Uterus (tissue), 4 donors: ENCODE measurements around the gene PPP1R8. TPM values are rescaled to one million over a fixed set of nuclear protein-coding genes. Genes with fewer than 3 reads are reported as not detected.
A peak's percentile ranks its signal among the peaks of the same experiment; 100 is the strongest.

Experiments
- DNase-seq, 2 donors: peaks; one replicate each; pipeline ENCODE4 v3.0.0-alpha.2; 2019 to 2020
- H3K27ac ChIP-seq, 2 donors: fragments of 200-600 bp; sonication (generic); 1 replicate in 1 of 2; 2 replicates in 1 of 2; pipeline ENCODE4 v1.5.1; 2016 to 2018
- H3K27me3 ChIP-seq, 2 donors: fragments of 200-600 bp; sonication (generic); one replicate each; pipeline ENCODE4 v1.5.1; 2018 to 2019; ENCODE audit warnings: control low read depth in 1 of 2
- H3K36me3 ChIP-seq, 2 donors: fragments of 200-600 bp; sonication (generic); one replicate each; pipeline ENCODE4 v1.5.1; 2019; ENCODE audit warnings: control low read depth in 1 of 2
- H3K4me1 ChIP-seq, 2 donors: fragments of 200-600 bp; sonication (generic); one replicate each; pipeline ENCODE4 v1.5.1; 2018 to 2019; ENCODE audit warnings: control low read depth in 1 of 2
- H3K4me3 ChIP-seq, 2 donors: fragments of 200-600 bp; sonication (generic); 1 replicate in 1 of 2; 2 replicates in 1 of 2; pipeline ENCODE4 v1.5.1; 2018 to 2019; ENCODE audit warnings: mild to moderate bottlenecking in 1 of 2
- H3K9me3 ChIP-seq, 2 donors: fragments of 200-600 bp; sonication (generic); one replicate each; pipeline ENCODE4 v1.5.1; 2019; ENCODE audit warnings: control low read depth in 1 of 2
- CTCF ChIP-seq, 4 experiments: fragments of 200-600 bp in 2 of 4; fragments of 450-650 bp in 2 of 4; sonication (generic) in 2 of 4; IDR thresholded peaks; one replicate each; pipeline ENCODE4 v1.5.1; 2016 to 2019; ENCODE audit warnings: antibody characterized with exemption in 4 of 4, mild to moderate bottlenecking in 2 of 4, moderate library complexity in 1 of 4
- POLR2A ChIP-seq, 2 donors: fragments of 450-650 bp; IDR thresholded peaks; one replicate each; pipeline ENCODE4 v1.6.1; 2016; ENCODE audit warnings: antibody characterized with exemption in 2 of 2, mild to moderate bottlenecking in 1 of 2, moderate library complexity in 1 of 2
- intact Hi-C: fragments of 100-400 bp; cut with DNase I; formaldehyde crosslinking; loops from one replicate; pipeline ENCODE4 v1.15.1; 2023; ENCODE audit warnings: low total_unique reads
- total RNA-seq, 4 donors: library from RNA; depleted of rRNA in 3 of 4; stranded (reverse); fragments of >200 nt in 3 of 4; gene quantifications; one replicate each; pipeline versions ENCODE4 v1.1.0 to v1.2.4, GENCODE V29; 2014 to 2023
- donor health status: DM: yes; HTN: yes; CAD: no.

The PPP1R8 gene
- total RNA-seq: 10 to 100 TPM; 32.3 to 57.5 (median 43.6) TPM

DNA sequence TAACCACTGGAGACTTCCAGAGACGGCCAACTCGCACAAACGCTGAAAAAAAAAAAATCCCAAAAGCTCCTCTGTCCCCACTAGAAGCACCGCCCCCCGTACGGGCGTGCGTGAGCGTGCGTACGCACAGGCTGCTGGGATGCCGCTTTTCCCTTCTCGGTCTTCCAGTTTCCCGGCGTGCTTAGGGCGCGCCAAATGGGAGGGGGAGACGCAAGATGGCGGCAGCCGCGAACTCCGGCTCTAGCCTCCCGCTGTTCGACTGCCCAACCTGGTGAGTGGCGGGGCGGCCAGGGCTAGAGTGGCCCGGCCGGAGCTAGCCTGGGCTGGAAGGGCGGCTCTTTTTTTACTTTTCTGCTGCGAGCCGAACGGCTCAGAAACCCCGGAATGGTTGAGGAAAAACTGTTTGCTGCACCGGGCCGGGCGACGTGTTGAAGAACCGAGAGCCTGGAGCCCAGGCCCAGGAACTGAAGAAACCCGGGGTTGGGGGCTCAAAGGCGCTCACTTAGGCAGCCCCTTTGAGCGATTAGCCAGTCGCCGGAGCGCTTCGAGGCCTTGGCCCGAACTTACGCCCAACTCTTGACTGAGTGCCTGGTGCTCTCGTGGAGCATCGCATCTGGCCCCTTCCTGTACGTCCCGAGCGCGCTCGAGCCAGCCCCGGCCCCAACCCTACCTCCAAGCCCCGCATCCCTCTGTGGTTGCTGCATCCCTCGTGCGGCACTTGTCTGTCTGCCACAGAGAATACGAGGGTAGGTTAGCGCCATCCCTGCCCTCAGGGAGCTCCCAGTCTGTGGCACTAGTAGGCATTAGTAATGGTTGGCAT, at the start of gene PPP1R8:
Gene PPP1R8, plus strand, starts transcription at position 162 of the 820 bp plus-strand sequence. Its CDS starts 54 bp downstream, at position 216.
- H3K9me3 ChIP-seq: no peaks in the 10 kb centered on the region
- peak within 1 kb of the TSS; percentile 89 to 99 for H3K4me3 ChIP-seq
- intact Hi-C loops: no loop called here
- H3K36me3 ChIP-seq: no peaks in the 10 kb centered on the region
- H3K4me1 ChIP-seq: peaks cover 9 to 14% of the 10 kb centered on the region in 2 donors
- TF ChIP-seq CTCF (IDR thresholded peaks at IDR 0.05): peak in 3 of 4 experiments; percentile 10 to 26 (median 19)
- peak; percentile 66 to 76 for TF ChIP-seq POLR2A (IDR thresholded peaks at IDR 0.05)
- no peaks in the 10 kb centered on the region for H3K27me3 ChIP-seq
- peak; percentile 90 to 92 for DNase-seq
- H3K27ac ChIP-seq: peak within 1 kb of the TSS; percentile 92 to 94

DNA sequence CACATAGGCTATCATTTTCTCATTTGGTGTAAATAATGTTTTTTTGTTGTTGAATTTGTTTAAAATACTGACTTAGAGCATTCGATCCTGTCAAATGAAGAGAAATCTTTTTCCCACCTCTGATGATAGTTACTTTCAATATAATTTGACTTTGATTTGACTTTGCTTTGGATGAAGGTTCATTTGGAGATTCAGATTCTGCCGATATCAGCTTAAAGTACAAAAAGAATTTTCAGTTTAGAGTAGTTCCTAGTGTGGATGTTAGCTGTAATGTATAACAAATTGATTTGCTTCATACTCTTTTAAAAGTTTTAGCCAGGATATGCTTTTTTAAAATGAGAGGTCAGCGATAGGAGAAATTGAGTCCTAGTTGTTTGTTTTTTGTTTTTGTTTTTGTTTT, 47.6 kb upstream of the PPP1R8 start:
- TF ChIP-seq CTCF (IDR thresholded peaks at IDR 0.05) (no peak), POLR2A (IDR thresholded peaks at IDR 0.05) (no peak)
- Histone ChIP-seq H3K36me3 (no peaks in the 10 kb centered on the region), H3K9me3 (no peaks in the 10 kb centered on the region), H3K27me3 (no peaks in the 10 kb centered on the region), H3K27ac (no peak overlapping the region), H3K4me3 (no peak overlapping the region), H3K4me1 (no peaks in the 10 kb centered on the region)
- intact Hi-C loops: no loop called here
- DNase-seq: no peak

GRCh38 chr1:27784700-27785099, 45.9 kb upstream of the PPP1R8 start:
- Histone ChIP-seq H3K36me3 (no peaks in the 10 kb centered on the region), H3K4me1 (no peaks in the 10 kb centered on the region), H3K27me3 (no peaks in the 10 kb centered on the region), H3K4me3 (no peak overlapping the region), H3K9me3 (no peaks in the 10 kb centered on the region), H3K27ac (no peak overlapping the region)
- DNase-seq: no peak
- no peak for TF ChIP-seq CTCF (IDR thresholded peaks at IDR 0.05)
- TF ChIP-seq POLR2A (IDR thresholded peaks at IDR 0.05): no peak
- intact Hi-C loops: no loop called here

DNA sequence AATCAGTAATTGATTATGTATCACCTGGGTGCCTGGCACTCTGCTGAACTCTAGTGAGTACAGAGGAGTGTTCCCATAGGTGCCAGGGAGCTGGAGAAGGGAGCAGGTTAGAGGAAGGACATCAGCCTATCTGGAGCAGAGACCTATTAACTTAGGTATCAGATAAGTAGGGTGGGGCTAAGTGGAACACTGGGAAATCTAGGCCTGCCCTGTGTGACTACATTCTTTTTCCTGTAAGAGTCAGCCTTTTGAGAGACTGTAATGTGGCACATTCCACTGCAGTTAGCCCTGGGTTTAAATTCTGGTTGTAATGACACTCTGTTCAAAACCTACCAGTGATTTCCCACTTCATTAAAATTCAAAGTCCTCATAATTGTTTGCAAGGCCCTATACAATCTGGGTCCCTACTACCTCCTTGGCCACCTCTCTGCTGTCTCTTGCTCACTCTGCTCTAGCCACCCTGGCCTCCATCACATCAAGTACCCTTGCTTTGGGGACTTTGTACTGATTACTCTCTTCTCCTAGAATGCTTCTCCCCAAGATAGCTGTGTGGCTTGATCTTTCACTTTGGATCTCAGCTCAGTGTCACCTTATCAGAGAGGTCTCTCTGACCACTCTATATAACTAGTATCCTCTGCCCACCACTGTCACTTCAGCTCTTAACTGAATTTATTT, 44.7 kb upstream of the PPP1R8 start:
- no peak for TF ChIP-seq CTCF (IDR thresholded peaks at IDR 0.05)
- TF ChIP-seq POLR2A (IDR thresholded peaks at IDR 0.05): no peak
- Histone ChIP-seq H3K27ac (no peak overlapping the region), H3K27me3 (no peaks in the 10 kb centered on the region), H3K4me1 (no peaks in the 10 kb centered on the region), H3K36me3 (no peaks in the 10 kb centered on the region), H3K9me3 (no peaks in the 10 kb centered on the region), H3K4me3 (no peak overlapping the region)
- intact Hi-C loops: no loop called here
- no peak for DNase-seq

- Histone ChIP-seq H3K4me1 (no peaks in the 10 kb centered on the region), H3K27me3 (no peaks in the 10 kb centered on the region), H3K36me3 (no peaks in the 10 kb centered on the region), H3K4me3 (no peak overlapping the region), H3K27ac (no peak overlapping the region), H3K9me3 (no peaks in the 10 kb centered on the region)
- no peak for DNase-seq
- intact Hi-C loops: no loop called here
- TF ChIP-seq POLR2A (IDR thresholded peaks at IDR 0.05): no peak
- no peak for TF ChIP-seq CTCF (IDR thresholded peaks at IDR 0.05)
Observed at GRCh38 chr1:27787895-27788294, 42.7 kb upstream of the PPP1R8 start.
